ENCODE results near the gene HIBCH.

Gene HIBCH

GRCh38 chr2:190190507-190191162, 129.0 kb downstream of the HIBCH start:
- no peak for DNase-seq (ENCODE audit: low read depth, low spot score)

DNA sequence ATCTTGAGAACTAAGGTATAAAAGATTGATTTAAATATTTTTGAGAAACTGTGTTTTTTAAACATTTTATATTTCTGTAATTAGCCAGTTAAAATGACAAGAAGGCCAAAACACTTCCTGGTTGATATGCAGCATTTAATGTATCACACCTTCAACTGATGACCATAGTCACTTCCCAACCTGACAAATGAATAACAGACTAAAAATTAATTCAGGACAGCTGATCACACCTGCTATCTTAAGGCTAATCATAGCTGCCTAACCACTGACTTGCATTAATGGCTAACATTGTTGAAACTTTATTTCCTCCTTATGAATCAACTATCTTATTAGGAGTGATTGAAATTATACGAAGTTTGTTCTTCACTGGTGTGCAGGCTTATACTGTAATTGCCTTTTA, 131.3 kb downstream of the HIBCH start:
- no peak for DNase-seq (ENCODE audit: low read depth, low spot score)

DNA sequence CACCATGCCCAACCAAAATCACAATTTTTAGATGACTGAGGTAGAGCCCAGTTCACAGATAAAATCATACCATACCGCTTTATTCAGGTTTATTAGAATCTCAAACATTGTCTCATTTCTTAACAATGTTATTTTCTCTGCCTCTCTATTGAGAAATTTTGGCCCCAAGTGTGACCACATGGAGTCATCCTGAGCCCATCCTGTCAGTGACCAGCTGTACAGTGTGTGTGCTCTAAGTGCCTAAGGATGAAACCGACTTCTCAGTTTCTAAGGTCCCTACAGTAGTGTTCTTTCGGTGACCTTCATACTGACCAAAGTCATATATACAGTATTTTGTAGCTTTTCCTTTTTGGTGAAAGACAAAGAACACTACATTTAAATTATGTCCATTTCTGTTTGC, 133.4 kb downstream of the HIBCH start:
- DNase-seq (ENCODE audit: low read depth, low spot score): no peak

GRCh38 chr2:190185380-190185779, 134.2 kb downstream of the HIBCH start:
- no peak for DNase-seq (ENCODE audit: low read depth, low spot score)

GRCh38 chr2:190184460-190184859, 135.2 kb downstream of the HIBCH start:
- no peak for DNase-seq (ENCODE audit: low read depth, low spot score)

- DNase-seq (ENCODE audit: low read depth, low spot score): no peak
Measured at GRCh38 chr2:190183539-190183938, 136.1 kb downstream of the HIBCH start.

DNA sequence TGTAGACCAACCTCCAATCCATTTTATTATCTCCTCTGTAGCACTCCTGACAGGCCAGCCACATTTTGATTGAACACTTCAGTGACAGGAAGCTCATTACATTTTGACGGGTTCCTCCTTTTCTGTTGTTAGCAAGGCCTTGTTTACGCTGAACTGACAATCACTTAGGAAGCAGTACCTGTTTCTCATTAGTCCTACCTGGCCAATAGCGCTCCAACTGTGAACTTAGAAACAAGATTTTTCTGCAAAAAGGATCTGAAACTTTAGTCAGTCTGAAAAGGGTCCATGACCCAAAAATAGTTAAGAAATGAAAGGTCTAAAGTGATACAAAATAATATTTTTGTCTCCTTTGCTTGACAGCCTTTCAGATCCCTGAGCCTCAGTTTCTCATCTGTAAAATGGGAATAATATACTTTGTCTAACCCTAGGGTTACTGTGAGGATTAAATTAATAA, 137.5 kb downstream of the HIBCH start:
- DNase-seq (ENCODE audit: low read depth, low spot score): no peak

DNA sequence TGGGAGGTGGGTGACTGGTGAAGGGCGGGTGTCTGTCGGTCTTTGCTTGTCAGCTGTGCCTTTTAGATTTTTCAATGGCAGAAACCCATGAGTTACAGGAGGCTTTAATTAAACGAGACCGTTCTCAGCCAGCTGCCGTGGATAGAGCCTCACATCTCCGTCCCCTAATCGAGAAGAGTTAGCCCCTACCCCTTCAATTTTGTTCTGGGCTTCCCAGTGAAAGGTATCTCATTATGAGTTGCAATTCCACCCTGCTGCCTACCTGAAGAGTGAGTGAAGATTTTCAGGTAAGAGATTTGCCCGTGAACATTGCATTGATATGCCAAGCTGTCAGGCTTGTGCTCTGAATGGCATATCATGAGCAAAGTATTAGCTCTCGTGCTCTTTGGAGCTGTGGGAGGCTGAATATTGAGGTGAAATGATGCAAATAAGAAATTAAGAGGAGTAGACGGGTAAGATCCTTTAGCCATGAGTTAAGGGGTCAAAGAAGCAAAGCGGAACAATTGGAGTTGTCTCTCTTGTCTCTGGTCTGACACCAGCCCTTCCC, 138.4 kb downstream of the HIBCH start:
- DNase-seq (ENCODE audit: low read depth, low spot score): no peak

GRCh38 chr2:190180313-190181122, 139.1 kb downstream of the HIBCH start:
- no peak for DNase-seq (ENCODE audit: low read depth, low spot score)

DNA sequence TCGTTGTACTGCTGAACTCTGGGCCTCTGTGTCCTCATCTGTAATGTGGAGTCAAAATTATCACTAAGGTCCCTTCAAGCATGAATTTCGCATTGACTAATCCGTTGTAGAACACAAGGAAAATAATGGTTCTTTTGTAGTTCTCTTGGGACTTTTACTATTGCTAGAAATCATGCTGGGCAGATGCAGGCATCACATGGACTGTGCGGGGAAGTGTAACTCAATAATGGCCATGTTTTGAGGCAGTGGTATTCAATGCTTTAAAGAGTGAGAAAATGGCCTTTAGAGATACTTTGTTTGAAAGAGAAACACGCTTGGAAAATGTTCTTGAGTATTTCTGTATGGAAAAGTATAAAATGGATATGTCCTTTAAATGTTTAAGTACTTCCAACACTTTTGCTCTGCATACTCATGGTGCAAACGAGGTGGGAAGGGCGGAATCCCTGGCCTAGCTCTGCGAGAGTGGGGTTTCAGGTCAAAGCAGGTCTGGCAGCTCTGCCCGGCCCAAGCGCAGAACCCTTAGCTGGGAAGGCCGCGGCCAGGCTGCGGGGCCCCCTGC, 139.8 kb downstream of the HIBCH start:
- DNase-seq (ENCODE audit: low read depth, low spot score): no peak

DNA sequence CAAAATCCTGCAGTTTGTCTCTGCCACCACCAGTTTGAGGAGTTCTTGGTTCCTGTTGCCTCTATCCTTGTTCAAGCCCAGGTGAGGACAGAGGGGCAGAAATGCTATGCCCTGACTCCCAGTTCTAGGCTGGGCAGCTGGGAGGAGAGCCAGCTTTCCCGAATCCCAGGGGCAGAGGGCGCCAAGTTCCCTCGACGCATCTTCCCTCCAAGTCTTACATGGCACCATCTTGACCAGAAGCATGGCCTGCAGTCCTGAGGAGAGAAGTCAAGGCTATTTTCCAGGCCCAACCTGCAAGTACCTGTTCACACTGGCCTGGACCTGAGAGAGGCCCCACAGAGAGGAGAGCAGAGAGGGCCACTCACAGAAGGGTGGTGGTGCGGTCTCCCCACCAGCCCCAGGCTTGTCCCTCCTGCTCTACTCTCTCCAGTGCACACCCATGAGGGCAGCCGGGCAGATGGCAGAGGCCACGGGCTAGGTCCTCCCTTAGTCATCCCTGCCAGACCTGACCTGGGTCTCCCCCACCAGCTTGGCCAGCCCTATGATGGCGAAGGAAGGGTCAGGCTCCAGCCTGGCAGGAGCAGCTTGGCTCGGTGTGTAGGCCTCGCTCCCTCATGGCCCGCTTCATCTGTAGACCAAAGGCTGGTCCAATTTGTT, 141.4 kb downstream of the HIBCH start:
- no peak for DNase-seq (ENCODE audit: low read depth, low spot score)

GRCh38 chr2:190177249-190178040, 142.2 kb downstream of the HIBCH start:
- DNase-seq (ENCODE audit: low read depth, low spot score): no peak

DNA sequence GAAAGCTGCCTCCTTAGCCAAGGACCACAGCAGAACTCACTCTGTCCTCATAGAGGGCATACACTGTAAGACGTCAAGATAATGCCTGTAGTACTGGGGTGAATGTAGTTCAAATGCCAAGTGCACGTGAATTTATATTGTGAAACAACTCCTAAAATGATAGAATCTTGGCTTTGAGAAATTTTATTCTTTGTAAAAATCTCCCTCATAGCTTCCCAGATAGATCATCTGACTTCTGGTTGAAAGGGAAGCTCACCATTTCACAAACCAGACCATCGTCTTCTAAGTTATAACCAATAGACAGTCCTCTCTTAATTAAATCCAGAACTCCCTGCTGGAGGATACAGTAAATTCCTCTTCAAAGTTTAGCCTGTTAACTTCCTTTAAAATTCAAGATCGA, 146.2 kb downstream of the HIBCH start:
- no peak for DNase-seq (ENCODE audit: low read depth, low spot score)

GRCh38 chr2:190170673-190171072, 149.0 kb downstream of the HIBCH start:
- DNase-seq (ENCODE audit: low read depth, low spot score): no peak

DNA sequence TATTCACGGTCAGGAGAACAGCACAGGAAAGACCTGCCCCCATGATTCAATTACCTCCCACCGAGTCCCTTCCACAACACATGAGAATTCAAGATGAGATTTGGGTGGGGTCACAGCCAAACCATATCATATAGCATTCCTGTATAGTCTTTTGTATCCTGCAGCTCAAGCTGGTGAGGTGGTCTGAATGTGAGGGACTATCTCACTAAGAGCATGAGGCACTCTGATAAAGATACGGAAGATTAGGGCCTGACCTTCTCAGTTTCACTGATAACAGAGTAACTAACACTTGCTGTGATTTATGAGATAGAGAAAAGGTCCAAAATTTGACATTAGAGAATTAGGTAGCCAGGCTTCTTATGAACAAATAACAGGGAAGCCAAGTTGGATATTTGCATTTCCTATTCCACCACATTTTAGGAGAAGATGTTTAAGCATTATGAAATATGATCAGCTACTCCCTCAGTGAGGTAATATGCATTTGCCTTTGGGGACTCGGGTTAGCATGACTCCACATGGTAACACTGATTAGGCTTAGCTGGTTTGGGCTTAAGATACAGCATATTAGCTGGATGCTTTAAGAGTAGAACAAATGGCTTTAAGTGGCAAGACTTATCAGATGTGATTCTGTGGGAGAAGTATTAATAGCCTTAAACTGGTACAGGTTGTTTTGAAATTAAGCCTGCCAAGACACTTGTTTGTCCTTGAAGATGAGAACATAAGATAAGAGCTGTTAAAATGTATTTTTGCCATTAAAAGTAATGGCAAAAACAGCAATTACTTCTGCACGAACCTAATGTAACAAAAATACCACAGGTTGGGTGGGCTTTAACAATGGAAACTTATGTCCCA, 150.2 kb downstream of the HIBCH start:
- no peak for DNase-seq (ENCODE audit: low read depth, low spot score)

DNA sequence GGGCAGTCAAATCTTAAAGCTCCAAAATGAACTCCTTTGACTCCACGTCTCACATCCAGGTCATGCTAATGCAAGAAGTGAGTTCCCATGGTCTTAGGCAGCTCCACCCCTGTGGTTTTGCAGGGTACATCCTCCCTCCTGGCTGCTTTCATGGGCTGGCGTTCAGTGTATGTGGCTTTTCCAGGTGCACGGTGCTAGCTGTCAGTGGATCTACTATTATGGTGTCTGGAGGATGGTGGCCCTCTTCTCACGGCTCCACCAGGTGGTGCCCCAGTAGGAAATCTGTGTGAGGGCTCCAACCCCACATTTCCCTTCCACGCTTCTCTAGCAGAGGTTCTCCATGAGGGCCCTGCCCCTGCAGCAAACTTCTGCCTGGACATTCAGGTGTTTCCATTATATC, 151.9 kb downstream of the HIBCH start:
- no peak for DNase-seq (ENCODE audit: low read depth, low spot score)

GRCh38 chr2:190165491-190165890, 154.1 kb downstream of the HIBCH start:
- no peak for DNase-seq (ENCODE audit: low read depth, low spot score)

GRCh38 chr2:190162851-190163250, 156.8 kb downstream of the HIBCH start:
- DNase-seq (ENCODE audit: low read depth, low spot score): no peak

DNA sequence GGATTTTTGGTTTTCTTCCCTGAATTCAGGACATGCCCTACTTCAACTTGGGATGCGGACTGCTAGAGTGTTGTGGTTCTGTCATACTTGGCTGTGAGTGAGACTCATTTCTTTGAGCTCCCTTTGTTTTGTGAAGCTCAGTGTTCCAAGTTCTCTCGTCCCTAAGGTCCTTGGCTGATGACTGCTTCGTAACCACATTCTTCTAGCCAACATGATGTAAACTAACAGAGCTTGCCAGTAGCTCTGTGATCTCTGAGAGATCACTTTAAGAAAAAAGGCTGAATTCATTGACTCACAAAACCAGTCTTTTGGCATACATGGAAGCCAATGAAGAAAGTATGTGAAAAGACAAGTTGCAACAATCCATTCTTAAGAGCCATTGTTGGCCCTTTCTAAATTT, 160.2 kb downstream of the HIBCH start:
- no peak for DNase-seq (ENCODE audit: low read depth, low spot score)

- DNase-seq (ENCODE audit: low read depth, low spot score): no peak
Measured at GRCh38 chr2:190158798-190159434, 160.7 kb downstream of the HIBCH start.
